HG03103 (cell line): ENCODE results near the gene F7.

Source experiments
- ATAC-seq: cut with Tn5 transposase; IDR thresholded peaks from one replicate; pipeline ENCODE4 v1.9.1; 2021; ENCODE audit warnings: low read depth; ENCODE audit not compliant: unreplicated experiment

Gene F7

GRCh38 chr13:113116206-113116800 lies 10.7 kb downstream of the F7 start:
- no peak for ATAC-seq

- ATAC-seq, result no peak
These were observed 11.3 kb downstream of the F7 start for GRCh38 chr13:113116871-113117271.

- ATAC-seq, result no peak
These were observed 11.8 kb downstream of the F7 start for GRCh38 chr13:113117335-113117872.

- no peak for ATAC-seq
These were observed 12.3 kb downstream of the F7 start for GRCh38 chr13:113117911-113118260.

GRCh38 chr13:113118261-113119021 lies 12.8 kb downstream of the F7 start:
- no peak for ATAC-seq

- no peak for ATAC-seq
These were observed 13.7 kb downstream of the F7 start for GRCh38 chr13:113119166-113119821.

GRCh38 chr13:113119822-113120189 lies 14.2 kb downstream of the F7 start:
- ATAC-seq, result no peak

- ATAC-seq, result no peak
These were observed 14.9 kb downstream of the F7 start for GRCh38 chr13:113120300-113121182.

GRCh38 chr13:113121183-113121927 lies 15.8 kb downstream of the F7 start:
- ATAC-seq, result no peak

GRCh38 chr13:113121928-113122471 lies 16.4 kb downstream of the F7 start:
- no peak for ATAC-seq

- ATAC-seq, result no peak
These were observed 17.1 kb downstream of the F7 start, which contains the start of gene F10 for GRCh38 chr13:113122550-113123225. TSS of gene F10 (plus strand) at chr13:113122799. CDS start at chr13:113122856, 57 bp downstream.

GRCh38 chr13:113123226-113124201 lies 17.9 kb downstream of the F7 start:
- ATAC-seq, result no peak

GRCh38 chr13:113124211-113124970 lies 18.8 kb downstream of the F7 start:
- no peak for ATAC-seq

- ATAC-seq, result no peak
These were observed 20.1 kb downstream of the F7 start for GRCh38 chr13:113125506-113126264.

GRCh38 chr13:113126265-113127150 lies 20.9 kb downstream of the F7 start:
- no peak for ATAC-seq
